HEK293 (cell line): ENCODE measurements around the gene MMD.
A peak's percentile ranks its signal among the peaks of the same experiment; 100 is the strongest.

Source experiments
- BCL11B ChIP-seq: fragments of 450-650 bp; formaldehyde crosslinking; IDR thresholded peaks from 2 replicates; pipeline ENCODE4 v1.5.1; 2016; ENCODE audit warnings: low read depth, missing biosample characterization, missing genetic modification characterization
- GLI4 ChIP-seq: fragments of 450-650 bp; formaldehyde crosslinking; IDR thresholded peaks from 2 replicates; pipeline ENCODE4 v1.5.1; 2016; ENCODE audit warnings: missing biosample characterization, missing genetic modification characterization
- MZF1 ChIP-seq: fragments of 450-650 bp; formaldehyde crosslinking; IDR thresholded peaks from 2 replicates; pipeline ENCODE4 v1.5.1; 2017; ENCODE audit warnings: missing biosample characterization, missing genetic modification characterization, borderline replicate concordance
- OSR2 ChIP-seq: fragments of 450-650 bp; formaldehyde crosslinking; IDR thresholded peaks from 2 replicates; pipeline ENCODE4 v1.5.1; 2016; ENCODE audit warnings: missing biosample characterization, missing genetic modification characterization
- PRDM1 ChIP-seq: fragments of 450-650 bp; formaldehyde crosslinking; IDR thresholded peaks from 2 replicates; pipeline ENCODE4; 2016; ENCODE audit warnings: missing biosample characterization, missing genetic modification characterization
- PRDM10 ChIP-seq: fragments of 450-650 bp; formaldehyde crosslinking; IDR thresholded peaks from 2 replicates; pipeline ENCODE4 v1.5.1; 2016; ENCODE audit warnings: missing biosample characterization, missing genetic modification characterization
- ZBTB11 ChIP-seq: fragments of 450-650 bp; formaldehyde crosslinking; conservative IDR thresholded peaks from 2 replicates; pipeline ENCODE4 v1.5.1; 2016; ENCODE audit warnings: low read depth, missing biosample characterization, missing genetic modification characterization
- ZBTB17 ChIP-seq: fragments of 450-650 bp; formaldehyde crosslinking; IDR thresholded peaks from 2 replicates; pipeline ENCODE4 v1.5.1; 2016; ENCODE audit warnings: missing biosample characterization, missing genetic modification characterization
- ZFHX2 ChIP-seq: fragments of 450-650 bp; formaldehyde crosslinking; conservative IDR thresholded peaks from 2 replicates; pipeline ENCODE4 v1.5.1; 2016; ENCODE audit warnings: missing biosample characterization, missing genetic modification characterization
- ZNF133 ChIP-seq: fragments of 450-650 bp; formaldehyde crosslinking; IDR thresholded peaks from 2 replicates; pipeline ENCODE4 v1.5.1; 2016; ENCODE audit warnings: missing biosample characterization, missing genetic modification characterization
- ZNF175 ChIP-seq: fragments of 450-650 bp; formaldehyde crosslinking; IDR thresholded peaks from 2 replicates; pipeline ENCODE4 v1.5.1; 2016; ENCODE audit warnings: missing biosample characterization, missing genetic modification characterization
- ZNF202 ChIP-seq: fragments of 450-650 bp; formaldehyde crosslinking; IDR thresholded peaks from 2 replicates; pipeline ENCODE4 v1.5.1; 2016; ENCODE audit warnings: missing biosample characterization, missing genetic modification characterization, borderline replicate concordance
- ZNF274 ChIP-seq, 2 experiments: fragments of 200-500 bp in 1 of 2; fragments of 450-650 bp in 1 of 2; sonication (Bioruptor generic) in 1 of 2; formaldehyde crosslinking in 1 of 2; IDR thresholded peaks; 2 replicates each; pipeline versions ENCODE4 v1.5.1 to v1.6.1; 2014 to 2016; ENCODE audit warnings: borderline replicate concordance in 1 of 2, inconsistent platforms in 1 of 2, low read length in 1 of 2, missing biosample characterization in 1 of 2, missing genetic modification characterization in 1 of 2
- ZNF366 ChIP-seq: fragments of 450-650 bp; formaldehyde crosslinking; conservative IDR thresholded peaks from 2 replicates; pipeline ENCODE4 v1.5.1; 2016; ENCODE audit warnings: missing biosample characterization, missing genetic modification characterization
- ZNF423 ChIP-seq: fragments of 450-650 bp; formaldehyde crosslinking; IDR thresholded peaks from 2 replicates; pipeline ENCODE4 v1.5.1; 2016; ENCODE audit warnings: missing biosample characterization, missing genetic modification characterization
- ZNF433 ChIP-seq: fragments of 450-650 bp; formaldehyde crosslinking; IDR thresholded peaks from 2 replicates; pipeline ENCODE4 v1.5.1; 2016; ENCODE audit warnings: missing biosample characterization, missing genetic modification characterization, low read depth
- ZNF501 ChIP-seq: fragments of 450-650 bp; formaldehyde crosslinking; IDR thresholded peaks from 2 replicates; pipeline ENCODE4 v1.5.1; 2016; ENCODE audit warnings: missing biosample characterization, missing genetic modification characterization
- ZNF529 ChIP-seq: fragments of 450-650 bp; formaldehyde crosslinking; IDR thresholded peaks from 2 replicates; pipeline ENCODE4 v1.5.1; 2017; ENCODE audit warnings: missing genetic modification characterization, missing biosample characterization; ENCODE audit not compliant: insufficient replicate concordance
- ZNF580 ChIP-seq: fragments of 450-650 bp; formaldehyde crosslinking; IDR thresholded peaks from 2 replicates; pipeline ENCODE4 v1.5.1; 2016; ENCODE audit warnings: missing biosample characterization, missing genetic modification characterization
- ZNF610 ChIP-seq: fragments of 450-650 bp; formaldehyde crosslinking; IDR thresholded peaks from 2 replicates; pipeline ENCODE4 v1.5.1; 2016; ENCODE audit warnings: missing biosample characterization, missing genetic modification characterization, borderline replicate concordance
- ZNF626 ChIP-seq: fragments of 450-650 bp; sonication (Bioruptor Pico); formaldehyde crosslinking; IDR thresholded peaks from 2 replicates; pipeline ENCODE4 v1.5.1; 2018; ENCODE audit warnings: missing biosample characterization, missing genetic modification characterization, inconsistent platforms
- ZNF677 ChIP-seq: fragments of 450-650 bp; IDR thresholded peaks from 2 replicates; pipeline ENCODE4 v1.5.0; 2018; ENCODE audit warnings: missing biosample characterization, mild to moderate bottlenecking, missing genetic modification characterization, moderate library complexity
- ZNF692 ChIP-seq: fragments of 450-650 bp; formaldehyde crosslinking; IDR thresholded peaks from 2 replicates; pipeline ENCODE4 v1.5.1; 2016; ENCODE audit warnings: missing biosample characterization, missing genetic modification characterization
- ZNF843 ChIP-seq: fragments of 450-650 bp; formaldehyde crosslinking; IDR thresholded peaks from 2 replicates; pipeline ENCODE4 v1.5.1; 2016; ENCODE audit warnings: missing biosample characterization, missing genetic modification characterization
- ZSCAN4 ChIP-seq: fragments of 450-650 bp; formaldehyde crosslinking; IDR thresholded peaks from 2 replicates; pipeline ENCODE4 v1.5.1; 2017; ENCODE audit warnings: missing biosample characterization, missing genetic modification characterization
- ZSCAN5A ChIP-seq: fragments of 450-650 bp; formaldehyde crosslinking; IDR thresholded peaks from 2 replicates; pipeline ENCODE4 v1.5.1; 2016; ENCODE audit warnings: missing biosample characterization, missing genetic modification characterization
- ZXDB ChIP-seq: fragments of 450-650 bp; formaldehyde crosslinking; IDR thresholded peaks from 2 replicates; pipeline ENCODE4 v1.5.1; 2016; ENCODE audit warnings: missing biosample characterization, missing genetic modification characterization

Gene MMD

GRCh38 chr17:55421179-55421934, at the start of gene MMD (continued):
- TF ChIP-seq ZNF529 (tag by site-specific recombination) (no peak), ZFHX2 (tag by site-specific recombination) (peak; percentile 33; the same call in 1 of the 2 replicates), ZNF692 (0 out of 2 replicates have a peak, but pooled peaks have one; percentile 31), OSR2 (tag by site-specific recombination) (no peak), ZNF501 (tag by site-specific recombination) (0 out of 2 replicates have a peak, but pooled peaks have one; percentile 17), ZNF677 (tag by site-specific recombination) (no peak), ZNF202 (tag by site-specific recombination) (peak; percentile 41; the same call in 1 of the 2 replicates), ZNF175 (tag by site-specific recombination) (no peak), ZNF580 (tag by site-specific recombination) (no peak), GLI4 (no peak), ZSCAN4 (tag by site-specific recombination) (no peak), ZNF423 (tag by site-specific recombination) (0 out of 2 replicates have a peak, but pooled peaks have one; percentile 54), ZNF366 (tag by site-specific recombination) (no peak), PRDM10 (peak; percentile 89), BCL11B (tag by site-specific recombination) (no peak), ZNF610 (tag by site-specific recombination) (0 out of 2 replicates have a peak, but pooled peaks have one; percentile 15), ZNF843 (tag by site-specific recombination) (no peak), ZXDB (no peak), ZNF433 (no peak), ZBTB11 (no peak), ZBTB17 (tag by site-specific recombination) (peak; percentile 50; the same call in 1 of the 2 replicates), ZSCAN5A (tag by site-specific recombination) (0 out of 2 replicates have a peak, but pooled peaks have one; percentile 29), ZNF274 (IDR thresholded peaks at IDR 0.05; ENCODE audit: low read length) (no peak), ZNF274 (tag by site-specific recombination; IDR thresholded peaks at IDR 0.05; ENCODE audit: borderline replicate concordance) (no peak), ZNF133 (tag by site-specific recombination) (no peak), ZNF626 (tag by site-specific recombination) (no peak), PRDM1 (tag by site-specific recombination) (no peak), MZF1 (tag by site-specific recombination) (peak; percentile 67)
